Keratinocyte (primary cell): ENCODE measurements around the gene ALCAM.

ENCODE experiments used
- EZH2 ChIP-seq: IDR thresholded peaks from one replicate; pipeline ENCODE4 v1.6.1; 2012; ENCODE audit warnings: inconsistent platforms, mild to moderate bottlenecking, low read length, moderate library complexity
- TF ChIP-seq, protein P1 (sequence below), 3 experiments: IDR thresholded peaks in 1 of 3; conservative IDR thresholded peaks in 1 of 3; optimal IDR thresholded peaks in 1 of 3; 2 replicates in 2 of 3; 3 replicates in 1 of 3; pipeline versions ENCODE3 to v1.5.1; 2011; ENCODE audit warnings: low read length in 3 of 3, mild to moderate bottlenecking in 3 of 3, moderate library complexity in 2 of 3, control low read depth in 1 of 3, inconsistent platforms in 1 of 3; ENCODE audit not compliant: insufficient read depth in 2 of 3; ENCODE audit errors: extremely low read depth in 1 of 3

DNA sequence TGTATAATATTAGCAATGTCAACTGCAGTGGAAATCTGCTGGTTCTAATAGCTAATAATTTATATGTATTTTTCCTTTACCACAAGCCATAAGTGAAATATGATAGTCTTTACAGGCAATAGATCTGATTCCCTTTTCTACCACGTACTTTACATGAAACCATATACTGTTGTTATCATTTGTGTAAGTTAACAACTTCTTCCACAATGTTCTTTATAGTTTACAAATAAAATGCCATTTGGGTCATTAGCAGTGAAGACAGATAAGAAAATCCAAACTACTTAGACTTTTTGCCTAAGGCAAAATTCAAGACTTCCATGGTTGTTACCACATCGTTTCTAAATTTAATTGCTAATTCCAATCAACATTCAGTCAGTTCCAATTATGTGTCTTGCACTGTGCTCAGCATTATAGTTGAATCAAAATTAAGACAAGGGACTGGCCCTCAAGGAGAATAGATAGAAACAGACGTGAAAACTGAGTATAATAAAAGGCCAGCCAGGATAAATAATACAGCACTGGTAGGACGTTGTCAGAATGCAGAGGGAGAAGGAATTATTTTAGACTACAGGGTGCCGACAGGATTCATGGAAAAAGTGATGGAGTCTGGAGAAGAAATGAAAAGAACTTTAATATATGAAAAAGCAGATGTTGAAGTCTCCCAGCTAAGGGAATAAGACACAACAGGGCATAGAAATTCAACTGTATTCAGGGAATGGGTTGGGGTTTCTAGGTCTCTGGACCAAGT is 249.8 kb downstream of the ALCAM start:
- TF ChIP-seq, protein P1, sequence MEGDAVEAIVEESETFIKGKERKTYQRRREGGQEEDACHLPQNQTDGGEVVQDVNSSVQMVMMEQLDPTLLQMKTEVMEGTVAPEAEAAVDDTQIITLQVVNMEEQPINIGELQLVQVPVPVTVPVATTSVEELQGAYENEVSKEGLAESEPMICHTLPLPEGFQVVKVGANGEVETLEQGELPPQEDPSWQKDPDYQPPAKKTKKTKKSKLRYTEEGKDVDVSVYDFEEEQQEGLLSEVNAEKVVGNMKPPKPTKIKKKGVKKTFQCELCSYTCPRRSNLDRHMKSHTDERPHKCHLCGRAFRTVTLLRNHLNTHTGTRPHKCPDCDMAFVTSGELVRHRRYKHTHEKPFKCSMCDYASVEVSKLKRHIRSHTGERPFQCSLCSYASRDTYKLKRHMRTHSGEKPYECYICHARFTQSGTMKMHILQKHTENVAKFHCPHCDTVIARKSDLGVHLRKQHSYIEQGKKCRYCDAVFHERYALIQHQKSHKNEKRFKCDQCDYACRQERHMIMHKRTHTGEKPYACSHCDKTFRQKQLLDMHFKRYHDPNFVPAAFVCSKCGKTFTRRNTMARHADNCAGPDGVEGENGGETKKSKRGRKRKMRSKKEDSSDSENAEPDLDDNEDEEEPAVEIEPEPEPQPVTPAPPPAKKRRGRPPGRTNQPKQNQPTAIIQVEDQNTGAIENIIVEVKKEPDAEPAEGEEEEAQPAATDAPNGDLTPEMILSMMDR (optimal IDR thresholded peaks at IDR 0.05 in 1 of 3, IDR thresholded peaks at IDR 0.05 in 1 of 3, conservative IDR thresholded peaks at IDR 0.05 in 1 of 3; ENCODE audit: extremely low read depth in 1 of 3, insufficient read depth in 2 of 3, low read length in 3 of 3), result no peak
- TF ChIP-seq EZH2, result no peak
